GM12892 (cell line): ENCODE results near the gene MYO10.
"Not testable (repeated sequence)": the region's sequence is repeated elsewhere in the genome, so short reads cannot be mapped to it uniquely, and the experiment has no call there.

Experiments
- DNase-seq: peaks from one replicate; pipeline ENCODE4 v3.0.0; 2011; ENCODE audit not compliant: insufficient read length
- FAIRE-seq: peaks from 2 replicates; lab custom pipeline; 2011; peaks lifted over from hg19 to GRCh38; lab: Jason Lieb, UNC
- POLR2A ChIP-seq: IDR thresholded peaks from 2 replicates; pipeline ENCODE4 v1.6.1; 2011; ENCODE audit warnings: low read depth, low read length, control low read depth
- POLR2AphosphoS5 ChIP-seq: IDR thresholded peaks from 2 replicates; pipeline ENCODE4 v1.6.1; 2011; ENCODE audit warnings: low read depth, low read length, control low read depth
- TAF1 ChIP-seq: IDR thresholded peaks from 2 replicates; pipeline ENCODE4 v1.6.1; 2011; ENCODE audit warnings: low read depth, mild to moderate bottlenecking, control low read depth, low read length, borderline replicate concordance

The MYO10 gene

DNA sequence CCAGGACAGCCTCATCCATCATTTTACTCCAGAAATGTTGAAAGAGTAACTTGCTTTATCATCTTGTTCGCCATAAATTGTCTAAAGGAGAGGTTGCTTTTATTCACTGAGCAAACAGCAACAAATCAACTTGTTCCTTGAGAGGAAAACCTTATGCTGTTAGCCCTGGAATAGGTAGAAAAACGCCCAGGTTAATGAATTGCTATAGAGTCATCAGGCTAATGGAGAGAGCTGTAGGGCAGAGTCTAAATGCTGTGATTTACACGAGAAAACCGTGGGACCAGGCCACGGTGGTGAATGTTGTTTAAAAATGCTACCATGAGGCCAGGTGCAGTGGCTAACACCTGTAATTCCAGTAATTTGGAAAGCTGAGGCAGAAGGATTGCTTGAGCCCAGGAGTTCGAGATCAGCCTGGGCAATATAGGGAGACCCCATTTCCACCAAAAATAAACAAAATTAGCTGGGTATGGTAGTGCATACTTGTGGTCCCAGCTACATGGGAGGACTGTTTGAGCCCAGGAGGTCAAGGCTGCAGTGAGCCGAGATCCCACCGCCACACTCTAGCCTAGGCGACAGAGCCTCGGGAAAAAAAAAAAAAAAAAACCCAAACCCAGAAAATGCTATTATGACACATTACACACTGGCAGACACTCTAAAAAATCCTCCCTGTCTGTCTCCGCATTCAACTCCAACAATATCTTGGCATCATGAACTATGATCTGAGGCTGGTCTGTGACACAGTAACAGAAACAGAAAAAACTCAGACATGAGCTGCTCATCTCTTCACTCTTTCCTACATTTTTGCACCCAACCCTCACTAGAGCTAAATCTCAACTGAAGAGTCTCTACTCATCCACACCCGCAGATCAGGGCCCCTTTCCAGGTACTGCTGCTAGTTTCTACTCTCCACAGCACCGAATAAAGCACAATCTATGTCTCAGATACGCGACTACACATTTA lies 200.7 kb downstream of the MYO10 start:
- TF ChIP-seq TAF1 = no peak
- TF ChIP-seq POLR2A = no peak
- TF ChIP-seq POLR2AphosphoS5 = no peak
- FAIRE-seq (no peak), DNase-seq (no peak)

DNA sequence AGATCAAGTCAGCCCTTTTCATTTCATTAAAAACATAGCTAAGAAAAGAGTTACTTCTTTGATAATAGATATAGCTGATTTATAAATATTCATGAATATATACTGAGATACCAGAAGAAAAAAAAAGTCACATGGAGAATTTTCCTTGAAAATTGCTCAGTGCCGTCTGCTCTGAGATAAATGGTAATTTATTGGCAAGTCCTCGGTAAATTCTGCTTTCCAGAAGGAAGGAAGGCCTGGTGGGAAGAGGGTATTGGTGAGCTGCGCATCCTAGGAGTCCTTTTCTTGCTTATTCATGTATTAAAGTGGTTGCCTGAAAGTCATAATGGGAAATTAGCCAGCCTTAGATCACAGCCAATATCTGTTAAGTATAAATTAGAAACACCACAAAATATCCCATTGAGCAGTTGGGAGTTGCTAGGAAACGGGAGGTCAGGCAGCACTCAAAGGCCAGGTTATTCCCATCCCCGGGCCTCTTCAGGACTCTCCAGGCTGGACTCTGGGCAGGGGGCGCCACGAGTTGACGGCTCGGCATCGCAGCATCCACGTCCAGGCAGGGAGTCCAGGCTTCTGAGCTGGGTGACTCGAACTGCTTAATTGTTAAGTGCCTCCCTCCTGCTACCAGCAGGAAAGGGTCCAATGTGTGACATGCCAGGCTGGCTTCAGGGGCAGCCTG lies 202.6 kb downstream of the MYO10 start:
- FAIRE-seq = no peak
- DNase-seq = no peak
- no peak for TF ChIP-seq TAF1
- no peak for TF ChIP-seq POLR2AphosphoS5
- TF ChIP-seq POLR2A = no peak

DNA sequence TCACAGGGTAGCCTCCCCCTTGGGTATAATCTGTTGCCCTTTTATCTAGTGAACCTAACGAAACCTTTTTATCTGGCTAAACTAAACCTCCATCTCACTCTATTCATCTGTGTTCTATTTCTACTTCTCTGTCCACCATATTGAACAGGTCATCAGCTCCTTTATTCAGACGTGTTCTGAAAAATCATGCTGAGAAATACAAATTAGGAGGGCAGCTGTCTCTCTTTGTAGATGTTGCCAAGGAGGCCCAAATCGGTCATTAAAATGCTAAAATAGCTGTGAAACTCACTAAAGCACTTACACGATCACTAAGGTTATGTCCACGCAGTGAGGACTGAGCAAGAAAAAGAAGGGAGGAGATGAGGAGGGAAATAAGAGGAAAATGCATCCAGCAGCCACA lies 203.7 kb downstream of the MYO10 start:
- DNase-seq (no peak), FAIRE-seq (no peak)
- TF ChIP-seq POLR2A = no peak

DNA sequence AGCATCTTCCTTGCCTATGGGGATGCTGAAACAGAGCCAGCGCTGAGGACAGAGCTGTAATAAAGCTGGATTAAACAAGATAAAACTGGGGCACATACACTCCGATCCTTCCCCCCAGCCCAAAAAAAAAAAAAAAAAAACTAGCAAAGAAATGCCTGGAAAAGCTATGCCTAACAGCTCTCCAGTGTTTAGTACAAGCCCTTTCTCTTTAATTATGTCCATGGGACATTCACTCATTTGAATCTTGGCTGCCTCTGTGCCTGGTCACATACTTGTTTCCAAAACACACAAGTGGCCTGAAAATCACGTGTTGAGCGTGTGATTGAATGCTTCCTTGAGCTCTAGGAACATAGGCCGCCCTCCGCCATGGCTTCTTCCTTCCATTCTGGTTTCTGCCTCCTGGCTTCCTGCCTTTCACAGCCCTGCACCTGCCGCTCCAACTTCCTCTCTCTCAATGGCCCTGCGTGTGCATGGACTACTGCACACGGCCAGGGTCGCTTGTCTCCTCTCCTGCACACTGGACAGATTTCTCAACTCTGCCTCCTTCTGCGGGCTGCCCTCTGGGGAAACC lies 208.2 kb downstream of the MYO10 start:
- TF ChIP-seq POLR2A (no peak), POLR2AphosphoS5 (no peak), TAF1 (no peak)
- FAIRE-seq (no peak), DNase-seq (no peak)

DNA sequence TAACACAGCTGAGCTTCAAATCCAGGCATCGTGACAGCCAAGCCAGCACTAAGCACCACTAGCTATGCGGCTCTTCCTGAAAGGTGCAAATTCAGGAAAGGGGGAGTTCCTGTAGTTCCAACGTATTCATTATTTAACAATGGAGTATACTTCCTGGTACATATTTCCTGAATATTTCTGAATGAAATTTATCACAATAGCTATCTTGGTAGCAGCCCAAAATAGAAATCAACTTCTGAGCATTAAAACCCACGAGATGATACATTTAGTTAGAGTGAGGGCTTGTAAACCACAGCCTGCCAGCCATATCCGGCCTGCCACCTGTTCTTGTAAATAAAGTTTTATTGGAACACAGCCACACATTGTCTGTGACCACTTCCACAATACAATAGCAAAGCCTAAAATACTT lies 209.5 kb downstream of the MYO10 start:
- FAIRE-seq = no peak

DNA sequence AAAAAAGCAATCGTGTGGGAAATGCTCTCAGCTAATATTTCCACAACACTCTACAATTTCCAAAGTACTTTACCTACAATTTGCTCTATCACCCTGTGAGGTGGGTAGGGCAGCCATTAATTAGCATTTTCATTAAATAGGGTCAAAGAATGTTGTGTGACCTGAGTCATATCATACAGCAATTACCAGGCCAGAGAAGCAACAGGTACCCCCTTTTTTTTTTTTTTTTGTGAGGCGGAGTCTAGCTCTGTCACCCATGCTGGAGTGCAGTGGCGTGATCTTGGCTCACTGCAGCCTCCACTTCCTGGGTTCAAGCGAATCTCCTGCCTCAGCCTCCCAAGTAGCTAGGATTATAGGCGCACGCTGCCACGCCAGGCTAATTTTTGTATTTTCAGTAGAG lies 210.5 kb downstream of the MYO10 start:
- DNase-seq (no peak), FAIRE-seq (no peak)

More for the DNA sequence above, 209.5 kb downstream of the MYO10 start:
- DNase-seq = no peak
- TF ChIP-seq POLR2A (no peak), POLR2AphosphoS5 (no peak), TAF1 (no peak)

DNA sequence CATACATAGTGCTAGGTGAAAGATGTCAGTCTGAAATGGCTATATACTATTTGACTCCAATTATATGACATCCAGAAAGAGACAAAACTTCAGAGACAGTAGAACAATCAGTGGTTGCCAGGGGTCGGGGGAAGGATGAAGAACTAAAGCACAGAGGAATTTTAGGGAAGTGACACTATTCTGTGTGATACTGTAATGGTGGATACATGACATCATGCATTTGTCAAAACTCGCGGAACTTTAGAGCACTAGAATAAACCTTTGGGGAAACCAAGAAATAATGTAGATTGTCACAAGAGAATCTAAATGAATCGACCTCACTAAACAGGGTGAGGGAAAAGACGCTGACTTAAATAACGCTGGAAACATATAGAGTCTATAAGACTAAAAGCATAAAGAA lies 212.3 kb downstream of the MYO10 start:
- no peak for FAIRE-seq
- no peak for DNase-seq
- TF ChIP-seq TAF1 = no peak
- no peak for TF ChIP-seq POLR2A
- no peak for TF ChIP-seq POLR2AphosphoS5

More for the DNA sequence above, 210.5 kb downstream of the MYO10 start:
- TF ChIP-seq POLR2A (no peak), POLR2AphosphoS5 (no peak)

DNA sequence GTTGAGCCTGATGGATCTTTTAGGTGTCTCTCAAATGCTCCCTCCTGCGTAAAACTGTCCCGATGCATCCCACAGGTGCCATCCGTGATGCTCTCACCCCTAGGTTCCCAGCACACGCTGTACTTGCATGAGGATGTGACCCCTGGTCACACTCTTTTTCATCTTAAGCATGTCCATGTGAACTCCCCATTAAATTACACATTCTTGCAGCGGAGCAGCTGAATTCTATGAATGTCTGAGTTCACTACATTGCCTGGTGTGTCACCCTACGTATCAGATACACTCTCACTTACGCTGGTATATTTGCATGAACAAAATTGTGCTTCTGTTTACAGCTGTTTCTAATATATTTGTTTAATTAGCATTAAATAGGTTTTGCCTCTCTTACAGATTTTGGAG lies 214.0 kb downstream of the MYO10 start:
- no peak for TF ChIP-seq TAF1
- no peak for TF ChIP-seq POLR2A
- no peak for TF ChIP-seq POLR2AphosphoS5
- DNase-seq = no peak
- no peak for FAIRE-seq

DNA sequence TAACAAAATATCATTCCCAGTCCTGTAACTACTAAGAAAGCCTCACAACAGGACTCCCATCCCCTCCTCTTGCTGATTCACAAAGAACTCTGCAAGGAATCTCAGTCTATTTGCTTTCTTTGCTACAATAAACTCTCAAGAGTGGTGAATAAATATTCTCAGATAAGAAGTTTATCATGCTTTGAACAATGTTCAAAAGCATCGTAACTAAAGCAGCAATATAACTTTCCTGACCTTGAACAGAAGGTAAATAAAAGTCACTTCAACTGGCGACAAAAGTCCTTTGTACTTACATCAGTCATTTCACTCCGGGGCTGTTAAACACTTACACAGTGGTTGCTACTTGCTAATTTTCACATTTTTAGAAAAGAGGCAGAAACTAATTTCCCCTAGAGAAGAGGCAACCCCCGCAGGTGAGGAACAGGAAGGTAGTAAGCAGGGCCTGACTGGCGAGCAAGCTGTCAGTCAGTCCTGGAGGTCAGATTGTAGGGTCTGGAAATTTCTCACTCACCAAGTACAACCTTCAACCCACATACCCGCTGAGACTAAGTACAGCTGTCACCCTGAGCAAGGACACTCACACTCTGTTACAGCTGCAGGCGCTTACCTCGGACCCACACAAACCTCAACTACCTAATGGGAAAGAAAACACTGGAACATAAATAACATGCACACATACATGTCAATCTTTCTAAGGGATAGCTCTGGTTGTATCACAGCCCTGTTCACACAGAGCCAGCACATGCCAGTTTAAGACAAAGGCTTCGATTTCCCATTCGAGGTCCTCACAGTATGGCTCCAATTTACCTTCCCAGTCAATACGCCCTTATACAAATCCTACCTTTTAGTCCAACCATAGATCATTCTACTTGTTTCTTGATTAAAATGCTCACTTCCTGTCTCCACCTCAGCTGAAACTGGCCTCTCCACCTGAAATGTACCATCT lies 214.7 kb downstream of the MYO10 start:
- no peak for TF ChIP-seq TAF1
- TF ChIP-seq POLR2AphosphoS5 = no peak
- no peak for TF ChIP-seq POLR2A
- DNase-seq = no peak
- no peak for FAIRE-seq

DNA sequence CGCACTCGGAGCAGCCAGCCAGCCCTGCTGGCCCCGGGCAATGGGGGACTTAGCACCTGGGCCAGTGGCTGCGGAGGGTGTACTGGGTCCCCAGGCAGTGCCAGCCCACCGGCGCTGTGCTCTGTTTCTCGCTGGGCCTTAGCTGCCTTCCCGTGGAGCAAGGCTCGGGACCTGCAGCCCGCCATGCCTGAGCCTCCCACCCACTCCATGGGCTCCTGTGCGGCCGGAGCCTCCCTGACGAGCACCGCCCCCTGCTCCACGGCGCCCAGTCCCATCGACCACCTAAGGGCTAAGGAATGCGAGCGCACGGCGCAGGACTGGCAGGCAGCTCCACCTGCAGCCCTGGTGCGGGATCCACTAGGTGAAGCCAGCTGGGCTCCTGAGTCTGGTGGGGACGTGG lies 218.1 kb downstream of the MYO10 start:
- FAIRE-seq = not testable (repeated sequence)

DNA sequence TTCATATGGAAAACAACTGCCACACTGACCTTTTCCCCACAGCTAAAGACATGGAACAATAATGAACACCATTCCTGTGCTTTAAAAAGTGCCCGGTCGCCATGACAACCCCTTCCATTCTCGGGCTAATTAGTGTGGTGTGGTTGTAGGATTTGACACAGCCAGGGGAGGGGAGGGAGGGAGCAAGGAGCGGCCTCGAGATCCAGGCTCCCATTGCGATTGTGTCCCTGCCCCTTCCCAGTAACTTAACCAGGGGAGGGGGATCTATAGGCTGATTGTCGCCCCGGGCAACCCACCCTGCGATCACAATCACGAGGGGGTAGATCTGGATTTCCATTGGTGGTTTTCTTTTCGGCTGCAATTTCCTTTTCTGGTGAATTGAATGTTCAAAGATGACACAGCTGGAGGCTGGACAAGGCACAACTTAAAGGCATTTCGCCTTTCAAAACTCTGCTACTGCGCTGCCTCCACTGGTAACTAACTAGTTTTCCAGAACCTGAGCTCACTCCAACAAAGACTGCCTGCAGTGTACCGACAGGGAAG lies 222.6 kb downstream of the MYO10 start:
- no peak for FAIRE-seq
- DNase-seq = no peak
- TF ChIP-seq POLR2A = no peak
- no peak for TF ChIP-seq TAF1
- TF ChIP-seq POLR2AphosphoS5 = no peak

More for the DNA sequence above, 218.1 kb downstream of the MYO10 start:
- DNase-seq = not testable (repeated sequence)
